CD4-positive, alpha-beta T cell (primary cell): ENCODE data around the gene PRRC2B. TPM values are rescaled to one million over a fixed set of nuclear protein-coding genes. Genes with fewer than 3 reads are reported as not detected.

Experiments used
- ATAC-seq: fragments of 200-7000 bp; cut with Tn5 transposase; one replicate; pipeline ENCODE4 v1.10.0; 2022; ENCODE audit warnings: mild to moderate bottlenecking; ENCODE audit not compliant: poor library complexity
- CTCF ChIA-PET: fragments of 350-600 bp; sonication (Branson Sonifier 250); formaldehyde crosslinking; loops from one replicate; lab custom pipeline; 2021; ENCODE audit warnings: antibody characterized with exemption, inconsistent platforms; lab: Charles Lee
- POLR2A ChIA-PET: fragments of 350-600 bp; sonication (Branson Sonifier 250); formaldehyde crosslinking; loops from one replicate; lab custom pipeline; 2021; ENCODE audit warnings: antibody characterized with exemption, inconsistent platforms; lab: Charles Lee
- DNase-seq, 14 experiments: peaks; one replicate each; pipeline ENCODE4 v3.0.0-alpha.2; 2013 to 2020; ENCODE audit warnings: mixed read lengths in 2 of 14
- H3K27ac ChIP-seq, 2 donors: one replicate each; pipeline versions ENCODE4 v1.5.1 to v1.7.0; 2013; ENCODE audit warnings: low read length in 2 of 2, low read depth in 1 of 2, mild to moderate bottlenecking in 1 of 2
- H3K27me3 ChIP-seq, 2 experiments: 1 replicate in 1 of 2; 2 replicates in 1 of 2; pipeline versions ENCODE4 v1.6.1 to v1.7.0; 2013; ENCODE audit warnings: low read length in 2 of 2, control low read depth in 1 of 2, mild to moderate bottlenecking in 1 of 2, moderate library complexity in 1 of 2; ENCODE audit not compliant: insufficient read depth in 2 of 2, control insufficient read depth in 1 of 2
- H3K36me3 ChIP-seq: one replicate; pipeline ENCODE4 v1.6.1; 2013; ENCODE audit warnings: low read length, control low read depth; ENCODE audit not compliant: insufficient read depth
- H3K4me1 ChIP-seq: one replicate; pipeline ENCODE4 v1.6.1; 2013; ENCODE audit warnings: low read length, control low read depth; ENCODE audit not compliant: insufficient read depth
- H3K4me3 ChIP-seq: one replicate; pipeline ENCODE4 v1.5.1; 2013; ENCODE audit warnings: mild to moderate bottlenecking, low read length, moderate library complexity
- H3K9me3 ChIP-seq, 2 experiments: 1 replicate in 1 of 2; 2 replicates in 1 of 2; pipeline versions ENCODE4 v1.6.1 to v1.7.0; 2013; ENCODE audit warnings: low read length in 2 of 2, mild to moderate bottlenecking in 2 of 2, control low read depth in 1 of 2, moderate library complexity in 1 of 2; ENCODE audit not compliant: control insufficient read depth in 1 of 2, insufficient read depth in 1 of 2
- H3K27ac Mint-ChIP-seq: one replicate; pipeline ENCODE4 v1.8.0; 2020; ENCODE audit warnings: mixed read lengths
- H3K27me3 Mint-ChIP-seq: one replicate; pipeline ENCODE4 v1.8.0; 2021; ENCODE audit warnings: mixed read lengths
- H3K36me3 Mint-ChIP-seq: one replicate; pipeline ENCODE4 v1.8.0; 2021; ENCODE audit warnings: low read depth, mixed read lengths
- H3K4me1 Mint-ChIP-seq: one replicate; pipeline ENCODE4 v1.8.0; 2021; ENCODE audit warnings: low read depth, mixed read lengths
- H3K4me3 Mint-ChIP-seq: one replicate; pipeline ENCODE4 v1.8.0; 2020; ENCODE audit warnings: mild to moderate bottlenecking, mixed read lengths
- H3K9me3 Mint-ChIP-seq: one replicate; pipeline ENCODE4 v1.8.0; 2020; ENCODE audit warnings: mixed read lengths
- intact Hi-C, 2 experiments: fragments of 100-400 bp; cut with DNase I in 1 of 2; cut with micrococcal nuclease in 1 of 2; formaldehyde crosslinking; loops; one replicate each; pipeline versions ENCODE4 v1.15.1 to v1.9.0; 2023 to 2025; cut with DNase I, micrococcal nuclease
- total RNA-seq, 174 experiments: library from RNA in 2 of 174; stranded (reverse) in 2 of 174; gene quantifications; one replicate each; pipeline ENCODE4 v1.2.3 and lab custom pipeline; 2021 to 2026
- TF ChIP-seq, protein P1 (sequence below): fragments of 200-600 bp; IDR thresholded peaks from one replicate; pipeline ENCODE4 v1.8.0; 2022; ENCODE audit warnings: antibody characterized with exemption, mild to moderate bottlenecking

Gene PRRC2B
- total RNA-seq, 2 experiments from 2014 or later: 256 to 268 TPM

DNA sequence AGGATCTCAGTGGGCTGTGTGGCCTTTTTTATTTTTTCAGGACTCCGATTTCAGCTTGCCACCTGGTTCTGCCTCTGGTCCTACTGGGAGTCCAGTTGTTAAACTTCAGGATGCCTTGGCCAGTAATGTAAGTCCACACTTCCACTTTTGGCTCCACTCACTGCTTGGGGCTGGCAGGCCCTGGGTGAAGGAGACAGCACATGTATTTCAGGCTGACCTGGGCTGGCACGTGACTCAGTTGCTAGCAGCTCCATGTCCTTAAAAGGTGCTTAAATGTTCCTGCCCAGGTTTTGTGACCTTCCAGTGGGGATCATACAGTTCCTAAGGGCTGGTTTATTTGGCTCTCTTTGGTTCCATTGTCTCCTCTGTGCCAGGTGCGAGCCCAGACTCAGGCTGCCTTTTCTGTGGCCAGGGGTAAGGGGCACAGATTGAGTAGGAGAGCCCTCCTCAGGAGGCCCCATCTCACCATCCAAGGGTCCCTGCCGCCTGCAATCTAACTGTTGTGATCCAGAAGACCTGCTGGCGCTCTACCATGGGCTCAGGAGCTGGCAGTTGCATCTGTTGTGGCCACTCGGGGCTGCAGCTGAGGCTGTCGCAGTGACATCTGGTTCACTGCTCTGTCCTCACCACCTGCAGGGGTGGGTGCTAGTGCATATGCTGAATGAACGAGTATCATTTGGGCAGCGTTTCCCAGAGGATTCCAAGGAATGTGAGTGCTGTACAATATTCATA, 89.6 kb downstream of the PRRC2B start:
- peaks cover 98% of the 10 kb centered on the region for H3K36me3 Mint-ChIP-seq
- H3K4me3 Mint-ChIP-seq: no peak overlapping the region
- H3K4me3 ChIP-seq: no peak overlapping the region
- TF ChIP-seq, protein P1, sequence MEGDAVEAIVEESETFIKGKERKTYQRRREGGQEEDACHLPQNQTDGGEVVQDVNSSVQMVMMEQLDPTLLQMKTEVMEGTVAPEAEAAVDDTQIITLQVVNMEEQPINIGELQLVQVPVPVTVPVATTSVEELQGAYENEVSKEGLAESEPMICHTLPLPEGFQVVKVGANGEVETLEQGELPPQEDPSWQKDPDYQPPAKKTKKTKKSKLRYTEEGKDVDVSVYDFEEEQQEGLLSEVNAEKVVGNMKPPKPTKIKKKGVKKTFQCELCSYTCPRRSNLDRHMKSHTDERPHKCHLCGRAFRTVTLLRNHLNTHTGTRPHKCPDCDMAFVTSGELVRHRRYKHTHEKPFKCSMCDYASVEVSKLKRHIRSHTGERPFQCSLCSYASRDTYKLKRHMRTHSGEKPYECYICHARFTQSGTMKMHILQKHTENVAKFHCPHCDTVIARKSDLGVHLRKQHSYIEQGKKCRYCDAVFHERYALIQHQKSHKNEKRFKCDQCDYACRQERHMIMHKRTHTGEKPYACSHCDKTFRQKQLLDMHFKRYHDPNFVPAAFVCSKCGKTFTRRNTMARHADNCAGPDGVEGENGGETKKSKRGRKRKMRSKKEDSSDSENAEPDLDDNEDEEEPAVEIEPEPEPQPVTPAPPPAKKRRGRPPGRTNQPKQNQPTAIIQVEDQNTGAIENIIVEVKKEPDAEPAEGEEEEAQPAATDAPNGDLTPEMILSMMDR: no peak
- DNase-seq (no peak), ATAC-seq (no peak)
- peaks cover under 1% of the 10 kb centered on the region for H3K4me1 Mint-ChIP-seq
- no peaks in the 10 kb centered on the region for H3K4me1 ChIP-seq
- H3K9me3 Mint-ChIP-seq: no peaks in the 10 kb centered on the region
- H3K27ac Mint-ChIP-seq: no peak overlapping the region
- CTCF ChIA-PET: no interaction called here
- no peaks in the 10 kb centered on the region for H3K9me3 ChIP-seq
- H3K27me3 Mint-ChIP-seq: no peaks in the 10 kb centered on the region
- H3K27me3 ChIP-seq: no peaks in the 10 kb centered on the region
- POLR2A ChIA-PET: no interaction called here
- no peak overlapping the region for H3K27ac ChIP-seq
- H3K36me3 ChIP-seq: peaks cover 96% of the 10 kb centered on the region
- intact Hi-C loops: no loop called here

DNA sequence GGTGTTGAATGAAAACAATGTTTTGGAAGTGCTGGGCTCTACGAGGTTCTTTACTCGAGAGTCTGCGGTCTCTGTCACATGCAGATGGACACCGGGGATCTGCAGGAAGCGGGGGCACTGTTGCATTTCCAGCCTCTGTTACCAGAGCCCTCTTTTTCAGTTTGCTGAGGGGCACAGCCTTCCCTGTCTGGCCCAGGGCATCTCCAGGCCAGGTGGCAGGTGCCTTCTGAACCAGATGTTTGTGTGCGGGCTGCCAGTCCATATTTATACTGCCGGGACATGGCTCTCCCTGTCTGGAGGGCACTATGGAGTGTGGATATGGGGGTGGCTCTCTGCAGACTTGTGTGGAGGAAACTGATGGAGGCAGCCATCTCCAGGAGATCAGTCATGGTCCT, 90.2 kb downstream of the PRRC2B start:
- peaks cover 96% of the 10 kb centered on the region for H3K36me3 ChIP-seq
- DNase-seq (no peak), ATAC-seq (no peak)
- CTCF ChIA-PET: no interaction called here
- Mint-ChIP-seq H3K4me3 (no peak overlapping the region), H3K4me1 (no peaks in the 10 kb centered on the region), H3K36me3 (peaks cover 98% of the 10 kb centered on the region), H3K27ac (no peak overlapping the region), H3K9me3 (no peaks in the 10 kb centered on the region), H3K27me3 (no peaks in the 10 kb centered on the region)
- intact Hi-C loops: no loop called here
- no peak overlapping the region for H3K4me3 ChIP-seq
- H3K9me3 ChIP-seq: no peaks in the 10 kb centered on the region
- no peak overlapping the region for H3K27ac ChIP-seq
- POLR2A ChIA-PET: no interaction called here
- no peaks in the 10 kb centered on the region for H3K4me1 ChIP-seq
- H3K27me3 ChIP-seq: no peaks in the 10 kb centered on the region
- TF ChIP-seq, protein P1: no peak

DNA sequence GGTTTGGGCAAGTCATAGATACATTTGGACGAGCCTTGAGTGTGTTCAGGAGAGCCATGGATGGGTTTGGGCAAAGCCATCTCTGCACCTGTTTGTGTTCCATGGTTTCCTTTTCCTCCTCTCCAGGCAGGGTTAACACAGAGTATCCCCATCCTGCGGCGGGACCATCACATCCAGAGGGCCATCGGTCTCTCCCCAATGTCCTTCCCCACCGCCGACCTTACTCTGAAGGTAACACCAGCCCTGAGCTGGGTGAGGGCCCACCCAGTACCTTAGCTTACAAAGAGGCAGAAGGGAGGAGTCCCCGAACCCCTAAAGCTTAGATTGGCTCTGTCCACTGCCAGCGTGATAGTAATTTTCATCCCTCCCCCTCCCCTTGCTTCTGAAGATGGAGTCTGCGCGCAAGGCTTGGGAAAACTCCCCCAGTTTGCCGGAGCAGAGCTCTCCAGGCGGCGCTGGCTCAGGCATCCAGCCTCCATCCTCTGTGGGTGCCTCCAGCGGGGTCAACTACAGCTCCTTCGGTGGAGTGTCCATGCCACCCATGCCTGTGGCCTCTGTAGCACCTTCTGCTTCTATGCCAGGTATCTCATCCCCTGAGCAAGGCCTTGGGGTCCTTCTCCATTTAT, 90.8 kb downstream of the PRRC2B start:
- H3K4me3 ChIP-seq: no peak overlapping the region
- Mint-ChIP-seq H3K4me1 (no peaks in the 10 kb centered on the region), H3K36me3 (peaks cover 99% of the 10 kb centered on the region), H3K27ac (no peak overlapping the region), H3K27me3 (no peaks in the 10 kb centered on the region), H3K4me3 (no peak overlapping the region), H3K9me3 (no peaks in the 10 kb centered on the region)
- no peak overlapping the region for H3K27ac ChIP-seq
- ChIA-PET CTCF (no interaction called here), POLR2A (interaction anchor here (1.0 kb wide), 1 partner anchor 15 kb away, joined by 3 read pairs; no protein-coding TSS in a partner anchor)
- ATAC-seq (no peak), DNase-seq (no peak)
- H3K27me3 ChIP-seq: no peaks in the 10 kb centered on the region
- TF ChIP-seq, protein P1: no peak
- intact Hi-C loops: no loop called here
- no peaks in the 10 kb centered on the region for H3K9me3 ChIP-seq
- peaks cover 93% of the 10 kb centered on the region for H3K36me3 ChIP-seq
- H3K4me1 ChIP-seq: no peaks in the 10 kb centered on the region
